WERI-Rb-1 (cell line): Measurements from ENCODE around the gene CDK17.
"Not testable (repeated sequence)": the region's sequence is repeated elsewhere in the genome, so short reads cannot be mapped to it uniquely, and the experiment has no call there.

ENCODE experiments used
- DNase-seq: peaks from one replicate; pipeline ENCODE4 v3.0.0-alpha.2; 2020
- H3K27ac ChIP-seq: fragments of 250-450 bp; sonication (Bioruptor Pico); 2 replicates; pipeline ENCODE4 v1.5.1; 2020; ENCODE audit warnings: mild to moderate bottlenecking, moderate library complexity
- H3K27me3 ChIP-seq: fragments of 250-450 bp; sonication (Bioruptor Pico); 2 replicates; pipeline ENCODE4 v1.5.1; 2021; ENCODE audit warnings: mild to moderate bottlenecking, low read depth, moderate library complexity; ENCODE audit not compliant: insufficient read depth, severe bottlenecking
- H3K36me3 ChIP-seq: fragments of 250-450 bp; sonication (Bioruptor Pico); 2 replicates; pipeline ENCODE4 v1.5.1; 2020; ENCODE audit warnings: mild to moderate bottlenecking, moderate library complexity
- H3K4me3 ChIP-seq: 2 replicates; pipeline ENCODE4 v1.5.1; 2011; ENCODE audit warnings: low read depth, mild to moderate bottlenecking, control low read depth, low read length
- H3K9me3 ChIP-seq: fragments of 250-450 bp; sonication (Bioruptor Pico); 2 replicates; pipeline ENCODE4 v1.5.1; 2021; ENCODE audit warnings: mild to moderate bottlenecking, moderate library complexity; ENCODE audit not compliant: severe bottlenecking
- TF ChIP-seq, protein P1 (sequence below): IDR thresholded peaks from 2 replicates; pipeline ENCODE4 v1.5.1; 2011; ENCODE audit warnings: low read depth, mild to moderate bottlenecking, control low read depth, inconsistent platforms, low read length

Gene CDK17

DNA sequence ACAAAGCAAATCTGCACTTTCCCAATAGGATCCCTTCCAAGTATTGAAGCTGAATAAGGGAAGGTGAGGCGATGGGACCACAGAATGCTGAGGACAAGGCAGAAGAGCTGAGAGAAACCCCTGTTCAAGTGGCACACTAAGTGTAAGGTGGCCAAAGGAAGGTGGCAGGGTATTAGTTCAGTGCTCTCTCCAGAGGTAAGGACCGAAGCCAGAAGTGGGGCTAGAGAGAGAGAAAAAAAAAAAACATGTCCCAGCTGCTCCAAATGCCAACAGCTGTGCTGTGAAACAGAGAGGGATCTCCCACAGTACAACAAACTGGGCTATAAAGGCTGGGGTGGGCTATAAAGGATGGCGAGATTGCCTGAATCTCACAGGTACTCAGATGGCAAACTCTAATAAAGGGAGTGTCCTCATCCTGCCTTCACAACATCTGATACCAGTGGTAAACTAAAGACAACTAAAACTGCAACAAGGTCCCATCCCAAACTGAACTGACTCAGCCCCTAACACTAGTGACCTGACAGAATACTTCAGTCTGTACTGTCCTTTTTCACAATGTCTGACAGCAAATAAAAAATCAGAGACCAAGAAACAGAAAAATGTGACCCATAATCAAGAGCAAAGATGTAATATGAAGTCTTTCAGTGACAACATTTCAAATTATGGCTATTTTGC, 47.9 kb downstream of the CDK17 start:
- TF ChIP-seq, protein P1, sequence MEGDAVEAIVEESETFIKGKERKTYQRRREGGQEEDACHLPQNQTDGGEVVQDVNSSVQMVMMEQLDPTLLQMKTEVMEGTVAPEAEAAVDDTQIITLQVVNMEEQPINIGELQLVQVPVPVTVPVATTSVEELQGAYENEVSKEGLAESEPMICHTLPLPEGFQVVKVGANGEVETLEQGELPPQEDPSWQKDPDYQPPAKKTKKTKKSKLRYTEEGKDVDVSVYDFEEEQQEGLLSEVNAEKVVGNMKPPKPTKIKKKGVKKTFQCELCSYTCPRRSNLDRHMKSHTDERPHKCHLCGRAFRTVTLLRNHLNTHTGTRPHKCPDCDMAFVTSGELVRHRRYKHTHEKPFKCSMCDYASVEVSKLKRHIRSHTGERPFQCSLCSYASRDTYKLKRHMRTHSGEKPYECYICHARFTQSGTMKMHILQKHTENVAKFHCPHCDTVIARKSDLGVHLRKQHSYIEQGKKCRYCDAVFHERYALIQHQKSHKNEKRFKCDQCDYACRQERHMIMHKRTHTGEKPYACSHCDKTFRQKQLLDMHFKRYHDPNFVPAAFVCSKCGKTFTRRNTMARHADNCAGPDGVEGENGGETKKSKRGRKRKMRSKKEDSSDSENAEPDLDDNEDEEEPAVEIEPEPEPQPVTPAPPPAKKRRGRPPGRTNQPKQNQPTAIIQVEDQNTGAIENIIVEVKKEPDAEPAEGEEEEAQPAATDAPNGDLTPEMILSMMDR = no peak
- no peak for DNase-seq

DNA sequence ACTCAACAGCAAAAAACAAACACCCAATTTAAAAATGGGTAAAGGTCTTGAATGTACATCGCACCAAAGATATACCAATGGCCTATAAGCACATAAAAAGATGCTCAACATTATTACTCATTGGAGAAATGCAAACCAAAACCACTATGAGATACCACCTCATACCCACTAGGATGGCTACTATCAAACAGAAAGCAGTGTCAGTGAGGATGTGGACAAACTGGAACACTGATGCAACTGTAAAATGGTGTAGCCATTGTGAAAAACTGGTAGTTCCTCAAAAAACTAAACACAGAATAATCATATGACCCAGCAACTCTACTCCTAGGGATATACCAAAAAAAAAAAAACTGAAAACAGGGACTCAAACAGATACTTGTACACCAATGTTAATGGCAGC, 49.3 kb downstream of the CDK17 start:
- Histone ChIP-seq H3K4me3 (no peak overlapping the region), H3K27me3 (no peaks in the 10 kb centered on the region), H3K36me3 (peaks cover 2% of the 10 kb centered on the region; the same call in 1 of the 2 replicates), H3K9me3 (no peaks in the 10 kb centered on the region), H3K27ac (no peak overlapping the region)
- TF ChIP-seq, protein P1 = no peak
- DNase-seq = no peak

More for the DNA sequence above, 47.9 kb downstream of the CDK17 start:
- Histone ChIP-seq H3K27ac (no peak overlapping the region), H3K27me3 (no peaks in the 10 kb centered on the region), H3K36me3 (no peaks in the 10 kb centered on the region), H3K9me3 (no peaks in the 10 kb centered on the region), H3K4me3 (no peak overlapping the region)

DNA sequence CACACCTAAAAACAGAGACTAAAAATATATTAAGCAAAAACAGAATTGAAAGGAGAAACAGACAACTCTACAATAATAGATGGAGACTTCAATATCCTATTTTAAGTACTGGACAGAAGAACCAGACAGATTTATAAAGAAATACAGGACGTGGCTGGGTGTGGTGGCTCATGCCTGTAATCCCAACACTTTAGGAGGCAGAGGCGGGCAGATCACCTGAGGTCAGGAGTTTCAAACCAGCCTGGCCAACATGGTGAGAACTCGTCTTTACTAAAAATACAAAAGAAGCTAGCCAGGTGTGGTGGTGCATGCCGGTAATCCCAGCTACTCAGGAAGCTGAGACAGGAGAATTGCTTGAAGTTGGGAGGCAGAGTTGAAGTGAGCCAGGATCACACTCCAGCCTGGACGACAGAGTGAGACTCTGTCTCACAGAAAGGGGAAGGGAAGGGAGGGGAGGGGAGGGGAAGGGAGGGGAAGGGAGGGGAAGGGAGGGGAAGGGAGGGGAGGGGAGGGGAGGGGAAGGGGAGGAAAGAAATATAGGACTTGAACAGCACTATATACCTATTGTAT, 53.0 kb downstream of the CDK17 start:
- Histone ChIP-seq H3K9me3 (peaks cover 2% of the 10 kb centered on the region), H3K27me3 (no peaks in the 10 kb centered on the region), H3K4me3 (no peak overlapping the region), H3K27ac (no peak overlapping the region), H3K36me3 (peaks cover 8% of the 10 kb centered on the region; the same call in 1 of the 2 replicates)
- TF ChIP-seq, protein P1 = no peak
- no peak for DNase-seq

DNA sequence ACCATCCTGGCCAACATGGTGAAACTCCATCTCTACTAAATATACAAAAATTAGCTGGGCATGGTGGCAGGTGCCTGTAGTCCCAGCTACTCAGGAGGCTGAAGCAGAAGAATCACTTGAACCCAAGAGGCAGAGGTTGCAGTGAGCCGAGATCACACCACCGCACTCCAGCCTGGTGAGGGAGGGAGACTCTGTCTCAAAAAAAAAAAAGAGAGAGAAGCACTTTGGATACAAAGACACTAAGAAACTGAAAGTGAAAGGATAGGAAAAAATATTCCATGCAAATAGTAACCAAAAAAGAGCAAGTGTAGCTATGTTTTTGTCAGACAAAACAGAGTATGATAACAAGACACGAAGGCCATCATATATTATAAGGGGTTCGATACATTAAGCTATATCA, 53.5 kb downstream of the CDK17 start:
- H3K9me3 ChIP-seq, H3K27ac ChIP-seq, DNase-seq, H3K27me3 ChIP-seq, H3K36me3 ChIP-seq, H3K4me3 ChIP-seq: not testable (repeated sequence)

DNA sequence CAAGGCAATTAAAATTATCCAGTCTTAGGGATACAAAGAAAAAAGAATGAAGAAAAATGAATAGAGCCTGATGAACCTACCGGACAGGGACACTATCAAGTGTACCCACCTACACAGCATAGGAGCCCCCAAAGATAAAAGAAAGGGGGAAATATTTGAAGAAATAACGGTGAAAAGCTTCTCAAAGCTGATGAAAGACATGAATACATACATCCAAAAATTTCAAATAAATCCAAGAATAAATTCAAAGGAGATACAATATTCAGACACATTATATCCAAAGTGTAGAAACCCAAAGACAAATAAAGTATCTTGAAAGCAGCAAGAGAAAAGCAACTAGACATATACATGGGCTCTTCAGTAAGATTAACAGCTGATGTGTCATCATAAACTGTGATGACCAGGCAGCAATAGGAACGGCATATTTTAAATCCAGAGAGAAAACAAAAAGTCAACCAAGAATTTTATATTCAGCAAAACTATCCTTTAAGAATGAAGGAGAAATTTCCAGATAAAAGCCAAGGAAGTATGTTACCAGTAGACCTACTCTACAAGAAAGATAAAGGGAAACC, 56.0 kb downstream of the CDK17 start:
- no peak for DNase-seq
- Histone ChIP-seq H3K27me3 (no peaks in the 10 kb centered on the region), H3K9me3 (peaks cover 2% of the 10 kb centered on the region), H3K4me3 (no peak overlapping the region), H3K27ac (no peak overlapping the region), H3K36me3 (peaks cover 8% of the 10 kb centered on the region; the same call in 1 of the 2 replicates)
- TF ChIP-seq, protein P1 = no peak

DNA sequence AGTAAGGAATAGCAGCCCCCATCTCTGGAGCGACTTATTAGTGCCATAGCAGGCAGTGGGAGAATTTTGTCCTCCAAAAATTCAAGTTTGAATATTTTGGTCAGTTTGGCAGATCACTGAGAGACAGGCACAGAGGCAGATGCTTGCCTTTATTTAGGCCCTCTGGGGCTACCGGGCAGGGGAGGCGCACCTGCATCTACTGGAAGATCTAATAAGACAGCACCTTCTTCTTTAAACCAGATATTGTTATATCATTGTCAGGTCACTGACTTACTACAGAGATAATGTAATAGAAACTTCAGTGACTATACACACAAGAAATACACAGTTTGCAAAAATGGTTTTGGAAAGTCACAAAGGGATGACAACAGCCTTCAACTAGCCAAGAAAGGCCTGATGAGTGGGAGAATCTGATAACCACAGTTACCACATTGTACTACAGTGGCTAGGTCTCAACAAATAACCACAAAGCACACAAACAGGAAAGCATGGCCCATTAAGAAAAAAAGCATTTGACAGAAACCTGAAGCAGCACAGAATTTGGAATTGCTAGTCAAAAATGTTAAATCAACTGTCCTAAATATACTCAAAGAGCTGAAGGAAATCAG, 56.8 kb downstream of the CDK17 start:
- Histone ChIP-seq H3K36me3 (peaks cover 8% of the 10 kb centered on the region; the same call in 1 of the 2 replicates), H3K9me3 (peaks cover 2% of the 10 kb centered on the region)
- TF ChIP-seq, protein P1 = no peak

DNA sequence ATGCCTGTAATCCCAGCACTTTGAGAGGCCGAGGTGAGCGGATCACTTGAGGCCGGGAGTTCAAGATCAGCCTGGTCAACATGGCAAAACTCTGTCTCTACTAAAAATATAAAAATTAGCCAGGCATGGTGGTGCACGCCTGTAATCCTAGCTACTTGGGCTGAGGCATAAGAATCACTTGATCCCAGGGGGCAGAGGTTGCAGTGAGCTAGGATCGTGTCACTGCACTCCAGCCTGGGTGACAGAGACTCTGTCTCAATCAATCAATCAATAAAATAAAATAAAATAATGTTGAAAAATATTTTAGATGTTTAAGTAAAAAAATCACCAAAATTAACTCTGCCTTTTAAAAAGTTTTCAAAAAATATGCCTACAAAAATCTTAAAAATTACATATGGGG, 60.6 kb downstream of the CDK17 start:
- DNase-seq, H3K27me3 ChIP-seq, H3K9me3 ChIP-seq, H3K27ac ChIP-seq, H3K4me3 ChIP-seq, H3K36me3 ChIP-seq: not testable (repeated sequence)

More for the DNA sequence above, 56.8 kb downstream of the CDK17 start:
- Histone ChIP-seq H3K27ac (no peak overlapping the region), H3K27me3 (no peaks in the 10 kb centered on the region), H3K4me3 (no peak overlapping the region)
- DNase-seq = no peak
